Subcutaneous abdominal adipose tissue (tissue), 5 donors: ENCODE results near the gene RAI14.

Experiments used
- H3K27ac ChIP-seq: one replicate; pipeline ENCODE4 v1.7.0; 2013; ENCODE audit warnings: low read depth, mild to moderate bottlenecking, inconsistent platforms, low read length, moderate library complexity
- H3K27me3 ChIP-seq, 5 donors: one replicate each; pipeline ENCODE4 v1.7.0; 2013; ENCODE audit warnings: low read length in 5 of 5, inconsistent platforms in 1 of 5; ENCODE audit not compliant: control insufficient read depth in 5 of 5, insufficient read depth in 4 of 5
- H3K36me3 ChIP-seq, 5 donors: one replicate each; pipeline ENCODE4 v1.7.0; 2013; ENCODE audit warnings: low read length in 5 of 5; ENCODE audit not compliant: control insufficient read depth in 5 of 5, insufficient read depth in 5 of 5
- H3K4me1 ChIP-seq, 5 donors: one replicate each; pipeline ENCODE4 v1.7.0; 2013; ENCODE audit warnings: low read length in 5 of 5, mild to moderate bottlenecking in 3 of 5, moderate library complexity in 1 of 5; ENCODE audit not compliant: control insufficient read depth in 5 of 5, insufficient read depth in 5 of 5
- H3K4me3 ChIP-seq, 5 donors: one replicate each; pipeline ENCODE4 v1.7.0; 2013; ENCODE audit warnings: low read length in 5 of 5, low read depth in 1 of 5
- H3K9ac ChIP-seq, 5 donors: one replicate each; pipeline ENCODE4 v1.7.0; 2013; ENCODE audit warnings: low read length in 5 of 5, mild to moderate bottlenecking in 4 of 5, moderate library complexity in 3 of 5
- H3K9me3 ChIP-seq, 5 donors: one replicate each; pipeline ENCODE4 v1.7.0; 2013; ENCODE audit warnings: low read length in 5 of 5; ENCODE audit not compliant: control insufficient read depth in 5 of 5
- donor health status: healthy.
- donor health status: healthy.
- donor health status: healthy.
- donor health status: healthy.
- donor health status: healthy.

RAI14 gene

GRCh38 chr5:34876275-34876674 is 220.1 kb downstream of the RAI14 start:
- no peaks in the 10 kb centered on the region for H3K36me3 ChIP-seq
- H3K9me3 ChIP-seq: peaks cover 0 to 8% (median 7%) of the 10 kb centered on the region in 5 donors
- H3K4me3 ChIP-seq: no peak overlapping the region
- H3K27ac ChIP-seq: no peak overlapping the region
- H3K27me3 ChIP-seq: no peaks in the 10 kb centered on the region
- no peak overlapping the region for H3K9ac ChIP-seq
- H3K4me1 ChIP-seq: no peaks in the 10 kb centered on the region

GRCh38 chr5:34881246-34881645 is 225.1 kb downstream of the RAI14 start:
- Histone ChIP-seq H3K36me3 (no peaks in the 10 kb centered on the region), H3K4me3 (no peak overlapping the region), H3K27ac (no peak overlapping the region), H3K9me3 (peaks cover 0 to 7% (median 0%) of the 10 kb centered on the region in 5 donors), H3K4me1 (no peaks in the 10 kb centered on the region), H3K9ac (no peak overlapping the region), H3K27me3 (no peaks in the 10 kb centered on the region)
